ENCODE measurements around the gene MECP2. TPM values are rescaled to one million over a fixed set of nuclear protein-coding genes. Genes with fewer than 3 reads are reported as not detected.

Gene MECP2
- total and polyA plus RNA-seq, 9 donors, result 17.5 to 24.0 (median 20.7) TPM

- no peak overlapping the region for H3K27ac ChIP-seq (ENCODE audit: low read length)
These were observed 5.1 kb downstream of the MECP2 start for GRCh38 chrX:154092371-154092770.

GRCh38 chrX:154091678-154092077 is 5.8 kb downstream of the MECP2 start:
- 71% methylated on average over 3 of the region's 8 CpGs for WGBS (ENCODE audit: insufficient coverage)
- H3K4me1 ChIP-seq (ENCODE audit: control insufficient read depth, insufficient read depth, low read length), result peaks cover 14% of the 10 kb centered on the region
- peaks cover 9% of the 10 kb centered on the region for H3K36me3 ChIP-seq (ENCODE audit: control insufficient read depth, insufficient read depth, low read length)
- no peak overlapping the region for H3K27ac ChIP-seq (ENCODE audit: low read length)
- no peaks in the 10 kb centered on the region for H3K9me3 ChIP-seq (replicated peaks; ENCODE audit: control insufficient read depth, low read depth, low read length)
- H3K27me3 ChIP-seq (ENCODE audit: control insufficient read depth, insufficient read depth, low read length), result peaks cover 22% of the 10 kb centered on the region
- H3K4me3 ChIP-seq (ENCODE audit: low read length), result no peak overlapping the region
- DNase-seq, result no peak

More at GRCh38 chrX:154092371-154092770, 5.1 kb downstream of the MECP2 start:
- WGBS (ENCODE audit: insufficient coverage), result 34% methylated on average over 2 of the region's 5 CpGs
- no peak for DNase-seq
- peaks cover 14% of the 10 kb centered on the region for H3K4me1 ChIP-seq (ENCODE audit: control insufficient read depth, insufficient read depth, low read length)
- peaks cover 9% of the 10 kb centered on the region for H3K36me3 ChIP-seq (ENCODE audit: control insufficient read depth, insufficient read depth, low read length)
- no peaks in the 10 kb centered on the region for H3K9me3 ChIP-seq (replicated peaks; ENCODE audit: control insufficient read depth, low read depth, low read length)
- peaks cover 23% of the 10 kb centered on the region for H3K27me3 ChIP-seq (ENCODE audit: control insufficient read depth, insufficient read depth, low read length)
- no peak overlapping the region for H3K4me3 ChIP-seq (ENCODE audit: low read length)

DNA sequence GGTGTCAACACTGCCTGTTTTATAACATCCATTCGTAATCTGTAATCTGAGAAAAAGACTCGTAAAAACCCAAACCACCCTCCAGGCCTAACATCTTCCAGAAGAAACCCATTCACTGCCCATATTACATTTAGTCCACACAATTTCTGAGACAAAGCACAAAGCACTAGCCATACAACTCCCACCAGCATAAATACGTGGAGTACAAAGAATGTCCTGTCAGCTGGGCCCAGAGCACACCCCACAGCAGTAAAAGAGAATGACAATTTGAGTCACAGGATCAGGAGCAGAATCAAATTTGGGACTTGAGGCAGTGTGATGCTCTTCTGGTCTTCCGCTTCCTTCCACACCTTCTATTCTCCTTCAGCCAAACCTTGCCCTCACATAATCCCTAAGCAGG is 6.8 kb downstream of the MECP2 start:
- no peaks in the 10 kb centered on the region for H3K9me3 ChIP-seq (replicated peaks; ENCODE audit: control insufficient read depth, low read depth, low read length)
- WGBS (ENCODE audit: insufficient coverage), result 86% methylated on average over 1 of the region's 4 CpGs
- DNase-seq, result no peak
- H3K4me1 ChIP-seq (ENCODE audit: control insufficient read depth, insufficient read depth, low read length), result peaks cover 8% of the 10 kb centered on the region
- peaks cover 17% of the 10 kb centered on the region for H3K27me3 ChIP-seq (ENCODE audit: control insufficient read depth, insufficient read depth, low read length)
- no peak overlapping the region for H3K4me3 ChIP-seq (ENCODE audit: low read length)
- no peak overlapping the region for H3K27ac ChIP-seq (ENCODE audit: low read length)
- H3K36me3 ChIP-seq (ENCODE audit: control insufficient read depth, insufficient read depth, low read length), result peaks cover 9% of the 10 kb centered on the region

DNA sequence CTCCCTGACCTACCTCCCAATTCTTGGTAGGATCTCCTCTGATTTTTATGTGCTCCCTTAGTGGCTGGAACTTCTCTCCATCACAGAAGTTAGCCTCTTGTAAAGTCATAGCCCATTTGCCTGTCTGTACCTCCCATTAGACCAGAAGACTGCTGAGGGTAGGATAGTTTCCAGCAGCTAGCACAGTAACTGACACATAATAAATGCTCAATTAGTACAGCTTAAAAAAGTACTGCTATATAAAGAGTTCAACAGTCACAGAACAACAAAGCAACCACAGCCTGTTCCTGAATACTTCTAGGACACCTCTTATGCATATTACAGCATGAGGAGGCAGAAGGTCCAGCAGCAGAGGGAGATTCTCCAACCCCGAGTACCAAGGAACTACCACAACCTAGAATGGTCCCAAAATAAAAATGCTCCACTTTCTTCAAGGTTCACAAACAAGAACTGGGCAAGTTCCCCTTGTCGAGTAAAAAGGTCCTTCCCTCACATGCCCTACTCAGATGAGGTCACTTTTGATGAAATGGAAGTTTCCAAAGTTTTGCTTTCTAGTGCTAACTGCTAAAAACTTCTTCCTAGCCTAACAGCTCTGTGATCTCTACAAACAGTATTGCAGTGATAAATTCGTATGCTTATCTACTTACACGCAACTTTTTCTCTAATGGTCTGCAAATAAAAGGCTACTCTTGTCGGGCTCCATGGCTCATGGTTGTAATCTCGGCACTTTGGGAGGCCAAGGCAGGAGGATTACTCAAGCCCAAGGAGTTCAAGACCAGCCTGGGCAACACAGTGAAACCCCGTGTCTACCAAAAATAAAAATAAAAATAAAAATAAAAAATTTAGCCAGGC is 12.8 kb downstream of the MECP2 start:
- Histone ChIP-seq H3K27me3 (ENCODE audit: control insufficient read depth, insufficient read depth, low read length) (peaks cover 8% of the 10 kb centered on the region), H3K36me3 (ENCODE audit: control insufficient read depth, insufficient read depth, low read length) (peaks cover 3% of the 10 kb centered on the region), H3K27ac (ENCODE audit: low read length) (no peak overlapping the region), H3K4me3 (ENCODE audit: low read length) (no peak overlapping the region), H3K4me1 (ENCODE audit: control insufficient read depth, insufficient read depth, low read length) (no peaks in the 10 kb centered on the region), H3K9me3 (replicated peaks; ENCODE audit: control insufficient read depth, low read depth, low read length) (no peaks in the 10 kb centered on the region)
- WGBS (ENCODE audit: insufficient coverage), result no CpG with 5 or more reads among the region's 7 CpGs
- peak; percentile 28 for DNase-seq

DNA sequence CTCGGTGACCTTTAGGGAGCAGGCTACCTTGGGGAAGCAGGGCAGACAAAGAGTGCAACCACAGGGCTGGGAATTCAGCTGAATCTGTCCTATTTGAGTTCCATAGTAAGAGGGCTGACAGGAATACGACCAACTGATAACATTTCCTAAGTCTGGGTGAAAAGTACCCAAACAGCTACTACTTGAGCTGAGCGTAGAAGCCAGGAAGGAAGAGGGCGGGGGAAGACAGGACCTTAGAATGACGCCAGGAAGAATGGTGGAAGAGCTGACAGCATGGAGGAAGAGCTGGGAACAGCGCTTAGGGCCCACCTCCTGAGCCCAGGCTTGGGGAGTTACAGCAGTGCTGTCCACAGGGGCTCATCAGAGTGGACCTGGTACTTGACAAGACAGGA is 14.4 kb downstream of the MECP2 start:
- peak; percentile 36 for DNase-seq
- Histone ChIP-seq H3K27me3 (ENCODE audit: control insufficient read depth, insufficient read depth, low read length) (peaks cover 12% of the 10 kb centered on the region), H3K9me3 (replicated peaks; ENCODE audit: control insufficient read depth, low read depth, low read length) (no peaks in the 10 kb centered on the region), H3K27ac (ENCODE audit: low read length) (peak overlapping the region; percentile 53), H3K36me3 (ENCODE audit: control insufficient read depth, insufficient read depth, low read length) (peaks cover 3% of the 10 kb centered on the region), H3K4me3 (ENCODE audit: low read length) (no peak overlapping the region), H3K4me1 (ENCODE audit: control insufficient read depth, insufficient read depth, low read length) (no peaks in the 10 kb centered on the region)
- WGBS (ENCODE audit: insufficient coverage), result 78% methylated on average over 1 of the region's 6 CpGs

DNA sequence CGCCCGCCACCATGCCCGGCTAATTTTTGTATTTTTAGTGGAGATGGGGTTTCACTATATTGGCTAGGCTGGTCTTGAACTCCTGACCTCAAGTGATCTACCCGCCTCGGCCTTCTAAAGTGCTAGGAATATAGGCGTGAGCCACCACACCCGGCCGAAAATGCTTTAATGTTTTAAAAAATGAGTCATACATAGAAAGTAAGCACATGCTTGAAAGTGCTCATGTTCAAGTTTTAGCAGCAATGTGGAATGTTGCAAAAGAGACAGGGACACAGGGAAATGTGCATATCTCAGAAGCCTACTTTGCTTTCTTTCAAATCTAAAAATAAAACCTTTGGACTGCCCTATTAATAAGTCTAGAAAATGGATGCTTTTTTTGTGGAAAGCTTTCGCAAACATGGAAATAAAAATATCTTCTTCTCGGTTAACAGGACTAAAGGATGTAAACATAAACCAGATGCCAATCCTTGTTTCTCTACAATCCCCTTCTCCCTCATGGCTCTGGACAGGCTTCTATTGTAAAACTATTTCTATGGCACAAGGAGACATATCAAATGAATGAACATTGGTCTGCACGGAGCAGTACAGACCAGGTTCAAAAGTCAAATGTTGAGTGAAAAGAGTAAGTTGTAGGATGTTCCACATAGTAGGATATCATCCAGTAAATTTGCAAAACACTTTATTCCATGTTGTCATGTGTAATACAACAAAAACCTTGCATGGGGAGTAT is 15.0 kb downstream of the MECP2 start:
- WGBS (ENCODE audit: insufficient coverage), result 76% methylated on average over 5 of the region's 11 CpGs
- H3K4me3 ChIP-seq (ENCODE audit: low read length), result no peak overlapping the region

GRCh38 chrX:154077101-154077500 is 20.4 kb downstream of the MECP2 start:
- no CpG with 5 or more reads among the region's 4 CpGs for WGBS (ENCODE audit: insufficient coverage)

More for the DNA sequence above, 15.0 kb downstream of the MECP2 start:
- Histone ChIP-seq H3K36me3 (ENCODE audit: control insufficient read depth, insufficient read depth, low read length) (peaks cover 3% of the 10 kb centered on the region), H3K27ac (ENCODE audit: low read length) (peak overlapping the region; percentile 53), H3K9me3 (replicated peaks; ENCODE audit: control insufficient read depth, low read depth, low read length) (no peaks in the 10 kb centered on the region), H3K4me1 (ENCODE audit: control insufficient read depth, insufficient read depth, low read length) (no peaks in the 10 kb centered on the region), H3K27me3 (ENCODE audit: control insufficient read depth, insufficient read depth, low read length) (peaks cover 12% of the 10 kb centered on the region)
- DNase-seq, result no peak

GRCh38 chrX:154074199-154074598 is 23.3 kb downstream of the MECP2 start:
- no peaks in the 10 kb centered on the region for H3K36me3 ChIP-seq (ENCODE audit: control insufficient read depth, insufficient read depth, low read length)
- DNase-seq, result no peak
- H3K9me3 ChIP-seq (replicated peaks; ENCODE audit: control insufficient read depth, low read depth, low read length), result no peaks in the 10 kb centered on the region
- H3K27ac ChIP-seq (ENCODE audit: low read length), result no peak overlapping the region
- H3K27me3 ChIP-seq (ENCODE audit: control insufficient read depth, insufficient read depth, low read length), result peaks cover 13% of the 10 kb centered on the region
- WGBS (ENCODE audit: insufficient coverage), result 75% methylated on average over 1 of the region's 3 CpGs
- H3K4me1 ChIP-seq (ENCODE audit: control insufficient read depth, insufficient read depth, low read length), result peaks cover 3% of the 10 kb centered on the region
- H3K4me3 ChIP-seq (ENCODE audit: low read length), result no peak overlapping the region

More at GRCh38 chrX:154077101-154077500, 20.4 kb downstream of the MECP2 start:
- DNase-seq, result no peak
- Histone ChIP-seq H3K9me3 (replicated peaks; ENCODE audit: control insufficient read depth, low read depth, low read length) (no peaks in the 10 kb centered on the region), H3K27me3 (ENCODE audit: control insufficient read depth, insufficient read depth, low read length) (peaks cover 16% of the 10 kb centered on the region), H3K4me1 (ENCODE audit: control insufficient read depth, insufficient read depth, low read length) (peaks cover 3% of the 10 kb centered on the region), H3K27ac (ENCODE audit: low read length) (no peak overlapping the region), H3K36me3 (ENCODE audit: control insufficient read depth, insufficient read depth, low read length) (no peaks in the 10 kb centered on the region), H3K4me3 (ENCODE audit: low read length) (no peak overlapping the region)

GRCh38 chrX:154072192-154072591 is 25.3 kb downstream of the MECP2 start:
- no CpG with 5 or more reads among the region's 1 CpG for WGBS (ENCODE audit: insufficient coverage)
- H3K4me1 ChIP-seq (ENCODE audit: control insufficient read depth, insufficient read depth, low read length), result peaks cover 3% of the 10 kb centered on the region
- no peaks in the 10 kb centered on the region for H3K9me3 ChIP-seq (replicated peaks; ENCODE audit: control insufficient read depth, low read depth, low read length)
- H3K36me3 ChIP-seq (ENCODE audit: control insufficient read depth, insufficient read depth, low read length), result no peaks in the 10 kb centered on the region
- H3K27ac ChIP-seq (ENCODE audit: low read length), result no peak overlapping the region
- no peak overlapping the region for H3K4me3 ChIP-seq (ENCODE audit: low read length)
- DNase-seq, result no peak
- H3K27me3 ChIP-seq (ENCODE audit: control insufficient read depth, insufficient read depth, low read length), result peaks cover 21% of the 10 kb centered on the region

- no peaks in the 10 kb centered on the region for H3K4me1 ChIP-seq (ENCODE audit: control insufficient read depth, insufficient read depth, low read length)
- no peak overlapping the region for H3K27ac ChIP-seq (ENCODE audit: low read length)
- DNase-seq, result no peak
- no peaks in the 10 kb centered on the region for H3K36me3 ChIP-seq (ENCODE audit: control insufficient read depth, insufficient read depth, low read length)
- 86% methylated on average over 1 of the region's 3 CpGs for WGBS (ENCODE audit: insufficient coverage)
- peaks cover 20% of the 10 kb centered on the region for H3K27me3 ChIP-seq (ENCODE audit: control insufficient read depth, insufficient read depth, low read length)
- H3K4me3 ChIP-seq (ENCODE audit: low read length), result no peak overlapping the region
- H3K9me3 ChIP-seq (replicated peaks; ENCODE audit: control insufficient read depth, low read depth, low read length), result no peaks in the 10 kb centered on the region
These were observed 29.0 kb downstream of the MECP2 start for GRCh38 chrX:154068560-154068959.
